ENCODE data around the gene LGALS3BP. TPM values are rescaled to one million over a fixed set of nuclear protein-coding genes. Genes with fewer than 3 reads are reported as not detected.

Gene LGALS3BP
- total RNA-seq, 2 experiments from 2014 or later = 0.88 to 1.7 TPM

DNA sequence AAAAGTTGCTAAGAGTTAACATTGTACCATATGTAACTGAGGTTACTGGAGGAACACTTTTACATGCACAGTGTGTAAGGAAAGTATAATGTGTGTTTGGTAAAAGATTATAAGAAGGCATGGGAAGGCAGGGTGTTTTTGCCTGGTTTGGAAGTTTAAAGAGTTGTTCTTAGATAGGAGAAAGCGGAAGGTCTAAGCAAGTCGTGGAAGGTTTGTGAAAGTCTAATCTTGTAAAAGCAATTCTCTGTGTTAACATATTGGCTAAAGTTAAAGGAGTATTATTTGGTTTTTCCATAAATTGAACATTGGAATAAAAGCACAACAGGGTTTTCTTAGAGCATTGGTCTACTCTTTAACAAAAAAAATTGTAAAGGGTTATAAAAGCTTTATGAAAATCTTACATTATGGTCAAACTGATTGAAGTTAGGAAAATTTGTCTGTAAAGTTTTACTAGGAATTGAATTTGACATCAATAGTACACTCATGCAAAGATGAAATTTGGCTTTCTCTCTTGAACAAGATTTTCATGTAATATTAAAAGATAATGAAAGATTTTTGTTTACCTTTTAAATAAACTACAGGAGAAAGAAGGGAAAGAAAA is 34.5 kb upstream of the LGALS3BP start:
- Histone ChIP-seq H3K9me2 (ENCODE audit: insufficient read depth, low read length) (no peaks in the 10 kb centered on the region), H3K4me3 (ENCODE audit: low read depth, low read length, poor library complexity, severe bottlenecking) (no peak overlapping the region), H3K4me1 (ENCODE audit: insufficient read depth, low read length, poor library complexity, severe bottlenecking) (peaks cover 6% of the 10 kb centered on the region), H4K20me1 (ENCODE audit: insufficient read depth, low read length) (no peaks in the 10 kb centered on the region), H3K27ac (ENCODE audit: low read depth, low read length, poor library complexity, severe bottlenecking) (no peak overlapping the region), H2AFZ (ENCODE audit: low read length) (no peak overlapping the region), H3K4me2 (ENCODE audit: low read length) (no peak overlapping the region), H3K9me3 (ENCODE audit: low read length) (peaks cover 32% of the 10 kb centered on the region), H3K79me2 (ENCODE audit: insufficient read depth, low read depth, low read length) (peaks cover 2% of the 10 kb centered on the region; the same call in 1 of the 2 replicates), H3K36me3 (ENCODE audit: insufficient read depth, low read length) (no peaks in the 10 kb centered on the region)
- DNase-seq (ENCODE audit: low spot score) = no peak
- CTCF ChIA-PET (ENCODE audit: unreplicated experiment) = no interaction called here
- intact Hi-C loops (cut with micrococcal nuclease; ENCODE audit: unreplicated experiment) = no loop called here
- no TSS peak for BruUV-seq (replicated peaks)
- TF ChIP-seq EZH2phosphoT487 (IDR thresholded peaks at IDR 0.05; ENCODE audit: borderline replicate concordance, low read depth, low read length) = no peak
- TF ChIP-seq, protein P1, sequence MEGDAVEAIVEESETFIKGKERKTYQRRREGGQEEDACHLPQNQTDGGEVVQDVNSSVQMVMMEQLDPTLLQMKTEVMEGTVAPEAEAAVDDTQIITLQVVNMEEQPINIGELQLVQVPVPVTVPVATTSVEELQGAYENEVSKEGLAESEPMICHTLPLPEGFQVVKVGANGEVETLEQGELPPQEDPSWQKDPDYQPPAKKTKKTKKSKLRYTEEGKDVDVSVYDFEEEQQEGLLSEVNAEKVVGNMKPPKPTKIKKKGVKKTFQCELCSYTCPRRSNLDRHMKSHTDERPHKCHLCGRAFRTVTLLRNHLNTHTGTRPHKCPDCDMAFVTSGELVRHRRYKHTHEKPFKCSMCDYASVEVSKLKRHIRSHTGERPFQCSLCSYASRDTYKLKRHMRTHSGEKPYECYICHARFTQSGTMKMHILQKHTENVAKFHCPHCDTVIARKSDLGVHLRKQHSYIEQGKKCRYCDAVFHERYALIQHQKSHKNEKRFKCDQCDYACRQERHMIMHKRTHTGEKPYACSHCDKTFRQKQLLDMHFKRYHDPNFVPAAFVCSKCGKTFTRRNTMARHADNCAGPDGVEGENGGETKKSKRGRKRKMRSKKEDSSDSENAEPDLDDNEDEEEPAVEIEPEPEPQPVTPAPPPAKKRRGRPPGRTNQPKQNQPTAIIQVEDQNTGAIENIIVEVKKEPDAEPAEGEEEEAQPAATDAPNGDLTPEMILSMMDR (conservative IDR thresholded peaks at IDR 0.05; ENCODE audit: low read length) = no peak
- POLR2A ChIA-PET = interaction anchor here (0.6 kb wide), 1 partner anchor 163 kb away, joined by 3 read pairs; no protein-coding TSS in a partner anchor

GRCh38 chr17:79012563-79013134 is 32.9 kb upstream of the LGALS3BP start:
- H3K36me3 ChIP-seq (ENCODE audit: insufficient read depth, low read length) = no peaks in the 10 kb centered on the region
- no peaks in the 10 kb centered on the region for H4K20me1 ChIP-seq (ENCODE audit: insufficient read depth, low read length)
- ChIA-PET POLR2A (no interaction called here), CTCF (ENCODE audit: unreplicated experiment) (no interaction called here)
- intact Hi-C loops (cut with micrococcal nuclease; ENCODE audit: unreplicated experiment) = no loop called here
- H3K79me2 ChIP-seq (ENCODE audit: insufficient read depth, low read depth, low read length) = peaks cover 18% of the 10 kb centered on the region
- no peaks in the 10 kb centered on the region for H3K9me2 ChIP-seq (ENCODE audit: insufficient read depth, low read length)
- peaks cover 19% of the 10 kb centered on the region for H3K4me1 ChIP-seq (ENCODE audit: insufficient read depth, low read length, poor library complexity, severe bottlenecking)
- no TSS peak for BruUV-seq (replicated peaks)
- H3K4me3 ChIP-seq (ENCODE audit: low read depth, low read length, poor library complexity, severe bottlenecking) = no peak overlapping the region
- H3K9me3 ChIP-seq (ENCODE audit: low read length) = peaks cover 32% of the 10 kb centered on the region
- no peak overlapping the region for H3K27ac ChIP-seq (ENCODE audit: low read depth, low read length, poor library complexity, severe bottlenecking)
- H2AFZ ChIP-seq (ENCODE audit: low read length) = no peak overlapping the region
- DNase-seq (ENCODE audit: low spot score) = no peak
- no peak for TF ChIP-seq EZH2phosphoT487 (IDR thresholded peaks at IDR 0.05; ENCODE audit: borderline replicate concordance, low read depth, low read length)
- TF ChIP-seq, protein P1 (conservative IDR thresholded peaks at IDR 0.05; ENCODE audit: low read length) = no peak
- no peak overlapping the region for H3K4me2 ChIP-seq (ENCODE audit: low read length)

- intact Hi-C loops (cut with micrococcal nuclease; ENCODE audit: unreplicated experiment) = no loop called here
- Histone ChIP-seq H2AFZ (ENCODE audit: low read length) (no peak overlapping the region), H3K9me3 (ENCODE audit: low read length) (peaks cover 32% of the 10 kb centered on the region), H3K27ac (ENCODE audit: low read depth, low read length, poor library complexity, severe bottlenecking) (no peak overlapping the region), H4K20me1 (ENCODE audit: insufficient read depth, low read length) (0 out of 2 replicates have a peak, but pooled peaks cover 3% of the 10 kb centered on the region), H3K4me2 (ENCODE audit: low read length) (no peak overlapping the region), H3K4me3 (ENCODE audit: low read depth, low read length, poor library complexity, severe bottlenecking) (no peak overlapping the region), H3K79me2 (ENCODE audit: insufficient read depth, low read depth, low read length) (peaks cover 25% of the 10 kb centered on the region), H3K4me1 (ENCODE audit: insufficient read depth, low read length, poor library complexity, severe bottlenecking) (peaks cover 23% of the 10 kb centered on the region), H3K36me3 (ENCODE audit: insufficient read depth, low read length) (no peaks in the 10 kb centered on the region), H3K9me2 (ENCODE audit: insufficient read depth, low read length) (no peaks in the 10 kb centered on the region)
- no TSS peak for BruUV-seq (replicated peaks)
- POLR2A ChIA-PET = no interaction called here
- CTCF ChIA-PET (ENCODE audit: unreplicated experiment) = no interaction called here
- no peak for TF ChIP-seq EZH2phosphoT487 (IDR thresholded peaks at IDR 0.05; ENCODE audit: borderline replicate concordance, low read depth, low read length)
- TF ChIP-seq, protein P1 (conservative IDR thresholded peaks at IDR 0.05; ENCODE audit: low read length) = no peak
- no peak for DNase-seq (ENCODE audit: low spot score)
These were observed 31.9 kb upstream of the LGALS3BP start for GRCh38 chr17:79011451-79012147.

Measured in OCI-LY7 (cell line).